ENCODE results near the gene HIGD1C.

DNA sequence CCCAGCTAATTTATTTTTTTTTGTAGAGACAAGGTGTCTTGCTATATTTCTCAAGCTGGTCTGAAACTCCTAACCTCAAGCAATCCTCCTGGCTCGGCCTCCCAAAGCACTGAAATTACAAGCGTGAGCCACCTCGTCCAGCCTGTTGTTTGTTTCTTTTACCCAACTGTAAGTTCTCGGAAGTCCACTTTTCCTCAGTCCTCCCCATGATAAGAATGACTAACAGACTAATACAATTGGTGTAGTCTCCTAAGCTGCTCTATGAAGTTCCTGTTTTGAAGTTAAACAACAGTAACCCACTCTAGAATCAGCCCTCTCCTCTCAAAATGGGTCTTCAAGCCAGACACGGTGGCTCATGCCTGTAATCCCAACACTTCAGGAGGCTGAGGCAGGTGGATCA is 36.5 kb downstream of the HIGD1C start:
- no peak for TF ChIP-seq EZH2 (IDR thresholded peaks at IDR 0.05; ENCODE audit: insufficient read depth, poor library complexity, severe bottlenecking)
- TF ChIP-seq EZH2phosphoT487 (IDR thresholded peaks at IDR 0.05; ENCODE audit: insufficient read depth, low read depth) = no peak

Measured in GM23248 (cell line).